Left hindlimb (tissue), 1 donor: ENCODE data around the gene CEP112.
"Not testable (repeated sequence)": the region's sequence is repeated elsewhere in the genome, so short reads cannot be mapped to it uniquely, and the experiment has no call there.

Experiments
- DNase-seq: peaks from one replicate; pipeline ENCODE4 v3.0.0-alpha.2; 2018

The CEP112 gene

DNA sequence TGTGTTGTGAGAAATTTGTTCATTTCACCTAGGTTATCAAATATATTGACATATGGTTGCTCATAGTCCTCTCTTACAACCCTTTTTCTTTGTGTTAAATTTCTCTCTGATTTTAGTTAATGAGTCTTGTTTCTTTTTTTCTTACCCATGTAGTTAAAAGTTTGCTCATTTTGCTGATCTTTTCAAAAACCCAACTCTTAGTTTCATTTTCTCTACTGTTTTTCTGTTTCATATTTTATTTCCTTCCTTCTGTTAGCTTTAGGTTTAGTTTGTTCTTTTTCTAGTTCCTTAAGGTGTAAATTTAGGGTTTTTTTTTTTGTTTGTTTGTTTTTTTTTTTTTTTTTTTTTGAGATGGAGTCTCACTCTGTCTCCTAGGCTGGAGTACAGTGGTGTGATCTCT, 42.4 kb downstream of the CEP112 start:
- DNase-seq: no peak

DNA sequence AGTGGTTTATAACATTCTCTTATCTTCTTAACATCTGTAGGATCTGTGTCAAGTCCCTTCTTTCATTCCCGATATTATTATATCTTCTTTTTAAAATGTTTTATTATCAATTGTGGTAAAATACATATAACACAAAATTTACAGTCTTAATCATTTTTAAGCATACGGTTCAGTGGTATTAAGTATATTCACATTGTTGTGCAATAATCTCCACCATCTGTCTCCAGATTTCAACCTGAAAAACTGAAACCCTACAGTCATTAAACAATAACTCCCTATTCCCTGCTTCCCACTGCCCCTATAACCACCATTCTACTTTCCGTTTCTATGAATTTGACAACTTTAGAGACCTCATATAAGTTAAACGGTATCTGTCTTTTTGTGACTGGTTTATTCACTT, 45.5 kb downstream of the CEP112 start:
- DNase-seq: no peak

DNA sequence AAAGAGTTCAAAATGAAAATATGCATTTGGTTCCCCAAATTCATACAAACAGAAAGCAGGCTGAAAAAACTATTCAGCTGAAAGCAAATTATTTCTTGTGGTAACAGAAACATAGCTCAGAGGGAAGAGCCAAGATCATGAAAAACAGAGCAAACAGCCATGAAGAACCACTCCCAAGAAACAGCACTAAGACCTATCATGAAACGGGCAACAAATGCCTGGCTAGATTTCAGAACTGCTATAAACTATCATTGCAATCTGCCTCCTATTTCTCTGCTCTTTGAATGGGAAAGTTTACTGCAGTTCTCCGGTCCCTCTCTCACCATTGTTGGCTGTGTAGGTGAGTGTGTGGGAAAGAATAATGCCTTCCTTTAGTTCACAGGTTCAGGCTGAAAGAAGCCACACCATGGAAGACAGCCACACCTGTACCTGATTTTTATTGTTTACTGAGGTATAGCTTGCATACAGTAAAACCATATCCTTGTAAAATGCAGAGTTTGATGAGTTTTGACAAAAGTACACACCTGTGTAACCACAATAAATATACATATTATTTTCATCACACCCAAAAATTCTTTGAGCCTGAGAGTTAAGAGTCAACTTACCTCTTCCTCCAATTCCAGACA, 48.2 kb downstream of the CEP112 start:
- DNase-seq: no peak

DNA sequence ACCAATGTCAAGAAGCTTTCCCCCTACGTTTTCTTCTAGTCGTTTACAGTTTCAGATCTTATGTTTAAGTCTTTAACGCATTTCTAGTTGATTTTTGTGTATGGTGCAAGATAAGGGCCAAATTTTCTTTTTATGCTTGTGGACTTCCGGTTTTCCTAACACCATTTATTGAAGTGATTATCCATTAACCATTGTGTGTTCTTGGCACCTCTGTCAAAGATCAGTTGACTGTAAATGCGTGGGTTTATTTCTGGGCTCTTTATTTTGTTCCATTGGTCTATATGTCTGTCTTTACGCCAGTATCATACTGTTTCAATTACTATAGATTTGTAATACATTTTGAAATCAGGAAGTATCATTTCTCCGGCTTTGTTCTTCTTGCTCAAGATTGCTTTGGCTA, 49.5 kb downstream of the CEP112 start:
- DNase-seq: no peak

DNA sequence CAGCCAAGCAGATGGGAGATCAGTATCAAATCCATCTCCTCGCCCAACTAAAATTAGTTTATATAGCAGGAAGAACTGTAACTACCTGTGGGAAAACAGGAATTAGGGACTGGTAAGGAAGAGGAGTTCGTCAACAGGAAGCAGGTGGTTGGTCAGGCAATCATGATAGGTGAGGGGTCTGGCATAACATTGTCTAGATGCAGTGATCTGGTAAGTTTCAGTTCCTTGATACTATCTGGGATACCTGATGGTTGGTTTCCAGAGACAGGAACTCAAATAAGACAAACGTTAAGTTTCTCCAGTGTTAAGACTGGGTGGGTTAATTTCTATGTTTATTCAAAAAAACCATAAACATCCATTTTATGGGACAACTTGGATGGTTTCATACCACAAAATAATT, 53.8 kb downstream of the CEP112 start:
- DNase-seq: no peak

DNA sequence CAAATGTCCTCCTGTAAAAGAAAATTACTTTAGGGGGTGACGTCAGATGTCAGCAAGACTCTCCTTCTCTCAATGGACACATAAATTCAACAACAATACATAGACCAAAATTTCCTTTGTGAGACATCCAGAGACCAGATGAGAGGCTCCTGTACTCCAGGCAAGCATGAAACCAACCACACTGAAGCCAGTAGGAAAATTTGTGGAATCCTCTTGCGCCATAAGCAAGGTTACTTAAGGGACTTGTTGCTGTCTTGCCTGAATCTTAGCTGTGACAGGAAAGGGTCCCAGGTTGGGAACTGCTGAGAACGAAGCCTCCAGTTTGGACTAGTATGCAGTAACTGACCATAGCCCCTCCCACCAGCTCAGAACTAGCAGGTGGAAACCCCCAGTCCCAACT, 56.0 kb downstream of the CEP112 start:
- no peak for DNase-seq

DNA sequence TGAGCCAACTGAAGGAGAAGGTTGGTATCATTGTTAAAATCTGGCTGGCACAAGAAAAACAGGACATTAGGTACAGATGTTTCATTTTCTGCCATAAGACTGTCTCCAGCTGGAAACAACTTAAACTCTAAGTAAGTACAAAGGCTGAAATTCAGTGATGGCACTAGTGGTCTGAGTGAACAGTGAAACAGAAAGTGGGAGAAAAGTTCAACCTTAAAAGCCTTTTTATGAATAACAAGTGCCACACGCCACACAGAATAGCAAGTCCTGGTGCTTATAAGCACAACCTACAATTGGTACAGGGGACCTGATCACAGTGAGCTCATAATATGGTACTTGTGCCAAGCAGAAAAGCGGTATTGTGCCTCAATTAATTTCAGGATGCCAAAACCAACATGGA, 56.7 kb downstream of the CEP112 start:
- no peak for DNase-seq

DNA sequence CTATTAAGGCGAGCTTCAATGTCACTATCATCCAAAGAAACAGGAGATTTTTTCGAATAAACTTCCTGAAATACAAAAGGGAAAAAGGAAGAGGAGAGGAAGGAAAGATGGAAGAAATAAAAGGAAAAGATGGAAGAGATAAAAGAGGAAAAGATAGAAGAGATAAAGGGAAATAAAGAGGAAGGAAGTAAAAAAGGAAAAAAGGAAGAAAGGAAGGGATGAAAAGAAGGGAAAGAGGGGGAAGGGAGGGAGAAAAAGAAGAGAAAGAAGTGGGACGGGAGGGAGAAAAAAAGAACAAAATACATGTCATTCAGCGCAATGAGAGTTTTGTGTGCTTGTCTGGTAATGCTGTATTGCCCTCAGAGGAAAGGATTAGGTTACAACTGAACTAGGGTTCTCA, 62.2 kb downstream of the CEP112 start:
- DNase-seq: no peak

DNA sequence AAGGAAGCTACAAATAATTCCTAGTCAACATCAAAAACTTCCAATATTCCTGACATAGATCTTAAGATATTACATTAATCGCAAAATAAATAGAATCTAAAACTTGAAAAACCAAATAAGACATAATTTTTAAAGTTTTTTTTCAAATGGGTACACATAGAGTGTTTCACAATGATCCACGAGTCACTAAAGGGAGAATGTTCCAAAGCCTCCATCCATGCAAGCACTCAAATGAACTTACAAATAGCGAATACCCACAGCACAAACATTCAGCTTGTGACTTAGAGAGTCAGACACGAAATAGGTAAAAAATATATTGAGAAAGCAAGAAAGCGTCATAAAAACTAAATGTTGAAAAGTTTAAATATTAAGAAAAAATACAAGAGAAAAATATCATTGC, 65.7 kb downstream of the CEP112 start:
- DNase-seq: no peak

DNA sequence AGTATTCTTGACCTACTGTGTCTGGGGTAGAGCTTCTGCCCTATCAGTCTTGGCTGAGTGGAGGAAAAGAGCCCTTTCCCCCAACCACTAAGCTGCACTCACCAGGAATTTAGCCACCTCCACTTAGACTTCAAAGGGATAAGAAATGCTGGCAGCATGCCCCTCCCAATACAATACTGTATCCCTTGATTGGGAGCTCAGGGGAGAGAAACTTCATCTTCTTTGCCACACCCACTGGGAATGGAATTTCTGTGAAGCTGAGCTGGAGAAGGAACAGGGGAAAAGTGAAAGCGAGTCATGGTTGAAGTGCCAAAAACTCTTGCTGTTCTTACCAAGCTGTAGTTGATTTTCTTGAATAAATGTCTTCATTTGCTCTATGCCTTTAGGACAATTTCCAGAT, 68.8 kb downstream of the CEP112 start:
- no peak for DNase-seq

DNA sequence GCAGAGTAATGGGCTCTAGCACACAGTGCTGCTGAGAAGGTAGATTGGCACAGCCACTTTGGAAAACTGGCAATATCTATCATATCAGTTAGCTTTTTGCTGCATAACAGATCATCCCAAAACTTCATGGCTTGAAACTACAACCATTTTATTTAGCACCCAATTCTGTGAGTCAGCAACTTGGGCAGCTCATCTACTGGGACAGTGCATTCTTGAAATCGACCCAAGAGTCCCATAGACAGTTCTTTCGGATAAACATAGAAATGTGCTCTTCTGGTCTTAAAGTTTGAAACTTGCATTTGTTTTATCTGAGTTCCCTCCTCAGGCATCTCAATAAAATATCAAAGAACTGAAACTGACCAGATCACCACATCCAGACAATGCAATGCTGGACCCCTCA, 76.7 kb downstream of the CEP112 start:
- no peak for DNase-seq

DNA sequence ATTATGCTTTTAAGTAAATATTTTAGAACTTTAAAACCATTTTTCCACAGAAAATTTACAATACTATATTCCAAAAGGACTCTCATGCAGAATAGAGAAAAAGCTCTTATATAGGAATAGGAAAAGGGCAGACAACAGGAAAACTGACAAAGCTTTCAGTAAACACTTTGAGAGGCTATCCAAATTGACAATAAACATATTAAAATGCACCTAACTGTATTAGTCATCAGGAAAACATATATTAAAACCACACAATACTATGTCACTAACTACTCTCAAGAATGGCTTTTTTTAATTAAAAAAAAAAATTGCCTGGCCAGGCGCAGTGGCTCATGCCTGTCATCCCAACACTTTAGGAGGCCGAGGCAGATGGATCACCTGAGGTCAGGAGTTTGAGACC, 77.3 kb downstream of the CEP112 start:
- no peak for DNase-seq

DNA sequence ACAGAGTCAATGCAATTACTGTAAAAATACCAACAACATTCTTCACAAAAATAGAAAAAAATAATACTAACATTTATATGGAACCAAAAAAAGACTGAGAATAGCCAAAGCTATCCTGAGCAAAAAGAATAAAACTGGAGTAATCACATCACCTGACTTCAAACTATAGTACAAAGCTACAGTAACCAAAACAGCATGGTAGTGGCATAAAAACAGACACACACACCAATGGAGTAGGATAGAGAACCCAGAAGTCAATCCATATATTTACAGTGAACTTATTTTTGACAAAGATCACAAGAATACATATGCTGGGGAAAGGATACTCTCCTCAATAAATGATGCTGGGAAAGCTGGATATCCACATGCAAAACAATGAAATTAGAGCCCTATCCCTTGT, 84.2 kb downstream of the CEP112 start:
- no peak for DNase-seq

DNA sequence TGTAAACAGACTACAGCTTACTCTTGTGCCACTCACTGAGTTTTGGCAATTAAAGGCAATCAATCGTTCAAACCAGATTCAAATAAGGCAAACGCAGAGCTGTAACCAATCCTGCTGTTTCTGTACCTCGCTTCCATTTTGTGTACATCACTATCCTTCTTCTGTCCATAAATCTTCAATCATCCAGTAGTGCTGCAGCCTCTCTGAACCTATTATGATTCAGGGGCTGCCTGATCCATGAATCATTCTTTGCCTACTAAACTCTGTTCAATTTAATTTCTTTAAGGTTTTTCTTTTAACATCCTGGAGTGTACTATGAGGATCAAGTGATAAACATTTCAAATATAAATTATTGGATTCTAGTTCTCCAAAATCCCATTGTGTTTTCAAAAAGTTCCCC, 93.9 kb downstream of the CEP112 start:
- DNase-seq: no peak

DNA sequence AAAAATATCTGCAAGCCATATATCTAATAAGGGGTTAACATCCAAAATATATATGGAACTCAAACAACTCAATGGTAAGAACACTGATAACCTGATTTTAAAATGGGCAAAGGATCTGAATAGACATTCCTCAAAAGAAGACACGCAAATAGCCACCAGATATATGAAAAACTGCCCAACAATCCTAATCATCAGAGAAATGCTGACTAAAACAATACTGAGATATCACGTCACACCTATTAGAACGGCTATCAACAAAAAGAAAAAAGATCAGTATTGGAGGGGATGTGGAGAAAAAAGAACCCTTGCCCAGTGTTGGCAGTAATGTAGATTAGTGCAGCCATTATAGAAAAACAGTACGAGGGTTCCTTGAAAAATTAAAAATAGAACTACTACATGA, 97.2 kb downstream of the CEP112 start:
- no peak for DNase-seq

DNA sequence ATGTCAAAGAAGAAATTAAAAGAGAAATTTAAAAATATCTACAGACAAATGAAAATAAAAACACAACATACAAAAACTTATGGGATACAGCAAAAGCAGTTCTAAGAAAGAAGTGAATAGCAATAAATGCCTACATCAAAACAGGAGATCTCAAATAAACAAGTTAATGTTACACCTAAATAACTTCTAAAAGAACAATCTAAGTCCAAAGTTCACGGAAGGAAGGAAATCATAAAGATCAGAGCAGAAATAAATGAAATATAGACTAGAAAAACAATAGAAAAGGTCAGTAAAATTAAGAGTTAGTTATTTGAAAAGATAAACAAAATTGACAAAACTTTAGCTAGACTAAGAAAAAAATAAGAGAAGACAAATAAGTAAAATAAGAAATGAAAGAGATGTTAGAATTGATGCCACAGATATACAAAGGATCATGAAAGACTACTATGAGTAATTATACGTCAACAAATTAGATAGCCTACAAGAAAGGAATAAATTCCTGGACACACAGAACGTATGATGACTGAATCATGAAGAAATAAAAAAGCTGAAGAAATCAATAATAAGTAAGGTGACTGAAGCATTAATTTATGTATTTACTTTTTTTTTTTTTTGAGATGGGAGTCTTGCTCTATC, 100.4 kb downstream of the CEP112 start:
- DNase-seq: no peak

DNA sequence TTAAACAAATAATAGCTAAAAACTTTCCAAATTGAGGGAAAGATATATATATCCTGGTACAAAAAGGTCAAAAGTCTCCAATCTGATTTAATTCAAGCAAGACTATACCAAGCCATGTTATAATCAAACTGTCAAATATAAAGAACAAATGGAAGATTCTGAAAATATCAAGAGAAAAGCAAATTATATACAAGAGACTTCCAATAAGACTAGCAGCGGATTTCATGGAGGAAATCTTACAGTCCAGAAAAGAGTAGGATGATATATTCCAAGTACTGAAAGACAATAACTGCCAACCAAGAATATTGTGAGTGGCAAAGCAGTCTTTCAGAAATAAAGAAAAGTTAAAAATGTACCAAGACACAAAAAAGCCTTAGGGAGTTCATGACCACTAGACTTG, 102.2 kb downstream of the CEP112 start:
- DNase-seq: no peak

DNA sequence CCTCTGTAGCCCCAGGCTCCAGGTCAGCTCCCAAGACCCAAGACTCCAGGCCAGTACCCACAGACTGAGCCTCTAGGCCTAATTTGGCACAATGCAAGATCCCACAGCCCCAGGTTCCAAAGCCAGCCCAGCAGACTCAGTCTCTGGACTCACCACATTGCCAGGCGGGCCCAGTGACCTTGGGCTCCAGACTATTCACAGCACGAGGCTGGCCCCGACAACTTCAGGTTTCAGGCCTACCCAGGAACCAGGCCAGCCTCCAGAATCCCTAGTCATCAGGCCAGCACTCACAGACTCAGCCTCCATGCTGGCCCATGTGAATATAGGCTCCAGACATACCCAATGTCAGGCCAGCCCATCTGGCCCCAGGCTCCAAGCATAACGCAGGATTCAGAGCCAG, 103.8 kb downstream of the CEP112 start:
- DNase-seq: no peak

DNA sequence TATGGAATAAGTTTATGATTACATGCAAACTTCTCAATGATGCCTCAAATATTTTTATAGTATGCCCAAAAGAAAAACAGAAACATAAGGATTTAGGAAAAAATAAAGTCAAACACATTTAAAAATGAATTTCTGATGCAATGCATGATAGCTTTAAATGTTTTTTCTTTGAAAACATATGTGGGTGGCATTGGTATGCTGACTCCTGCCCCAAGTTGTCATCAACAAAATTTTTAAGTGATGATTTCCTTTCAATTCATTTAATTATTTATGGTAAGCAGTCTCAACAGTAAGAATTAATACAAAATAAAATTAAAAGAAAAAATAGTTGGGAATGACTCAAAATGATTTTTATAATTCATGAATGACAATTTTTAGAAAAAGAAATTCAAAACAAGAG, 104.9 kb downstream of the CEP112 start:
- no peak for DNase-seq

DNA sequence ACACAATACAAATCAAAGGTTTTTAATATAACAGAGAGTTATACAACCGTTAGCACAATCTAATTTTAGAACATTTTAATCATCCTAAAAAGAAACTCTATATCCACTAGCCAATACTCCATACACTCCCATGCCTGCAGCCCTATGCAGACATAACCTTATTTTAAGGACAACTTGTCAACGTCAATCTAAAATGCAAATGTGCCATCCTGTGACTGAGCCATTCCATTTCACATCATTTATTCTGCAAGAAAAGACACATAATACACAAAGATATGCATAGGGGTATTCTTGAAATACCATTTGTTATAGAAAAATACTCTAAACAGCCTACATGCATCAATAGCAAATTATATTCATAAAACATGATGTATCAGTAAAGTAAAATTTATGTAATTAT, 106.7 kb downstream of the CEP112 start:
- no peak for DNase-seq

DNA sequence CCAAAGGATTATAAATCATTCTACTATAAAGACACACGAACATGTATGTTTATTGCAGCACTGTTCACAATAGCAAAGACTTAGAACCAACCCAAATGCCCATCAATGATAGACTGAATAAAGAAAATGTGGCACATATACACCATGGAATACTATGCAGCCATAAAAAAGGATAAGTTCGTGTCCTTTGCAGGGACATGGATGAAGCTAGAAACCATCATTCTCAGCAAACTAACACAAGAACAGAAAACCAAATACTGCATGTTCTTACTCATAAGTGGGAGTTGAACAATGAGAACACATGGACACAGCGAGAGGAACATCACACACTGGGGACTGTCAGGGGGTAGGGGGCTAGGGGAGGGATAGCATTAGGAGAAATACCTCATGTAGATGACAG, 111.3 kb downstream of the CEP112 start:
- DNase-seq: not testable (repeated sequence)

DNA sequence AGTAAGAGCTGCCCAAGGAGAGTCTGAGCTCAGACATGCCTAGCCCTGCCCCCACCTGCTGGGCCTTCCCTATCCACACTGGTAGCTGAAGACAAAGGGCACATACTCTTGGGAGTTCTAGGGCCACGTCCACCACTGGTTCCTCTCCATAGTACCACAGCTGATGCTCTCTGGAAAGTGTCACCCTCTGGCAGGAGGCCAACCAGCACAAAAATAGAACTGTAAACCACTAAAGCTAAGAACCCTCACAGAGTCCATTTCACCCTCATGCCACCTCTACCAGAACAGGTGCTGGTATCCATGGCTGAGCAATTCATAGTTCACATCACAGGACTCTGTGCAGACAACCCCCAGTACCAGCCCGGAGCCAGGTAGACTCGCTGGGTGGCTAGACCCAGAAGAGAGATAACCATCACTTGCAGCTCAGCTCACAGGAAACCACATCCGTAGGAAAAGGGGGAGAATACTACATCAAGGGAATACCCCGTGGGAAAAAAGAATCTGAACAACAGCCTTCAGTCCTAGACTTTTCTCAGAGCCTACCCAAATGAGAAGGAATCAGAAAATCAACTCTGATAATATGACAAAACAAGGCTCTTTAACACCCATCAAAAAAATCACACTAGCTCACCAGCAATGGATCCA, 115.3 kb downstream of the CEP112 start:
- no peak for DNase-seq

DNA sequence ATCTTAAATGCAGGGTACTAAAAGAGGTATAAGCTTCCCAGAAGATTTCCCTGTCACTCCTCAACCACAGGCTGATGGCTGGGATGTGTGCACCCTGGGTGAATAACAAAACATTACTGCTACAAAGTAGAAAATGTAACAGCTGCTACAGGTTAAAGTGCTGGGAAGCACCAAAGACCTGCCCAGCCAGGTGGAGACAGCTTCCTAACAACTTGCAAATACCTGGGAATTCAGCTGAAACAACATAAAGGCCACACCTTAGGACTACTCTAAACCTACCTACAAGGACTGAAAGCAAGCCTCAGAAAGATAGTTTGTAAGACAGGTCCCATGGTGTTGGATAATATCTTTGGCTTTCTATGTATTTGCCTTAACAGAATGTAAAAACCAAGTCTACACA, 118.5 kb downstream of the CEP112 start:
- DNase-seq: no peak

DNA sequence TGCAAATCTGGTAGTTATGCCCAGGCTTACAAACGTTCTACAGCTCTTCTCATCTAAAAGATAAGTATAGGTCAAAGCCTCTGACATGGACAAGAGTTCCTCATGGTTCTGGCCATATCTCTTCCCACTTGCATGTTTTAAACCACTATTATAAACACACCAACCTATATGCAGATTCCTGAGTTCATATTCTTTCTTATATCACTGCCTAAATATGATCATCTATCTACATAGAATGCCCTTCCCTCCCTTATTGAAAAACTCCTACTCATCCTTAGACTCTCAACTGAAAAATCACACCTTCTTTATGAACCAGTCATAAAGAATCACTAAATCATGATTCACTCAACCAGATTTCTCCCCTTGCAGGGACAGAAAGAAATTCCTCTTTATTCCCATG, 128.2 kb downstream of the CEP112 start:
- DNase-seq: no peak

DNA sequence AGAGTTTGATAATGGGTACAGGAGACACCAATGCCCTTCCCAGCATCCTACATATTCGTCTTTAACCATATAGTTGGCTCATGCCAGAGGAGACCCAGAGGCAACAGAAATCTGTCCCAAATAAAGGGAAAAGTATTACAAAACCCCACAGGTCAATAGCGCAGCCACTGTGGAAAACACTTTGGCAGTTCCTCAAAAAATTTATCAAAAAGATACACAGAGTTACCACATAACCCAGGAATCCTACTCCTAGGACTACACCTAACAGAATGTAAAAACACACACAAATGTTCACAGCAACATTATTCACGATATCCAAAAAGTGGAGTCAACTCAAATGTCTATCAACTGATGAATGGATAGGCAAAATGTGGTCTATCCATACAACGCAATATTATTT, 135.8 kb downstream of the CEP112 start:
- DNase-seq: no peak
